ENCODE results near the gene DUXB. TPM values are rescaled to one million over a fixed set of nuclear protein-coding genes. Genes with fewer than 3 reads are reported as not detected.

Gene DUXB
- total and polyA plus RNA-seq, 8 donors = not detected

DNA sequence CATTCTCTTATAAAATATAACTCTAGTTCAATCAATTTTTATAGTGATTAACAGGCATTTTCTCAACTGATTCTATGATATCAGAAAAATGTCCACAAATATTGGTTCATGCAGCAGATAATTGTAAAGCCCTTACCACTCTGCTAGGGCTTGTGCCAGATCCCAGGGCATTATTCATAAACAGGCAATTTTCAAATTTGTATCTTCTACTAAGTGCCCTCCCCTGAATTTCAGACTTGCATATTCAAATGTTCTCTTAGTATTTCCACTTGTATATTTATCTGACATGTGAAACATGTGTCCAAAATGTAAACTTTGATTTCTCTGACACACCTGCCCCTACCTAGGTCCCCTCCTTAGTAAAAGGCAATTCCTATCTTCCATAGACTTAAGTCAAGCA is 33.8 kb downstream of the DUXB start:
- H3K27me3 ChIP-seq = no peaks in the 10 kb centered on the region
- DNase-seq = no peak
- H3K36me3 ChIP-seq = no peaks in the 10 kb centered on the region
- H3K27ac ChIP-seq = no peak overlapping the region
- TF ChIP-seq POLR2AphosphoS5 (IDR thresholded peaks at IDR 0.05) (no peak), EP300 (IDR thresholded peaks at IDR 0.05) (no peak), POLR2A (IDR thresholded peaks at IDR 0.05) (no peak)
- TF ChIP-seq, protein P1, sequence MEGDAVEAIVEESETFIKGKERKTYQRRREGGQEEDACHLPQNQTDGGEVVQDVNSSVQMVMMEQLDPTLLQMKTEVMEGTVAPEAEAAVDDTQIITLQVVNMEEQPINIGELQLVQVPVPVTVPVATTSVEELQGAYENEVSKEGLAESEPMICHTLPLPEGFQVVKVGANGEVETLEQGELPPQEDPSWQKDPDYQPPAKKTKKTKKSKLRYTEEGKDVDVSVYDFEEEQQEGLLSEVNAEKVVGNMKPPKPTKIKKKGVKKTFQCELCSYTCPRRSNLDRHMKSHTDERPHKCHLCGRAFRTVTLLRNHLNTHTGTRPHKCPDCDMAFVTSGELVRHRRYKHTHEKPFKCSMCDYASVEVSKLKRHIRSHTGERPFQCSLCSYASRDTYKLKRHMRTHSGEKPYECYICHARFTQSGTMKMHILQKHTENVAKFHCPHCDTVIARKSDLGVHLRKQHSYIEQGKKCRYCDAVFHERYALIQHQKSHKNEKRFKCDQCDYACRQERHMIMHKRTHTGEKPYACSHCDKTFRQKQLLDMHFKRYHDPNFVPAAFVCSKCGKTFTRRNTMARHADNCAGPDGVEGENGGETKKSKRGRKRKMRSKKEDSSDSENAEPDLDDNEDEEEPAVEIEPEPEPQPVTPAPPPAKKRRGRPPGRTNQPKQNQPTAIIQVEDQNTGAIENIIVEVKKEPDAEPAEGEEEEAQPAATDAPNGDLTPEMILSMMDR (IDR thresholded peaks at IDR 0.05) = no peak
- H3K9me3 ChIP-seq = no peaks in the 10 kb centered on the region
- no peaks in the 10 kb centered on the region for H3K4me1 ChIP-seq
- intact Hi-C loops (cut with DNase I; ENCODE audit: low total_unique reads) = no loop called here
- no peak overlapping the region for H3K4me3 ChIP-seq

DNA sequence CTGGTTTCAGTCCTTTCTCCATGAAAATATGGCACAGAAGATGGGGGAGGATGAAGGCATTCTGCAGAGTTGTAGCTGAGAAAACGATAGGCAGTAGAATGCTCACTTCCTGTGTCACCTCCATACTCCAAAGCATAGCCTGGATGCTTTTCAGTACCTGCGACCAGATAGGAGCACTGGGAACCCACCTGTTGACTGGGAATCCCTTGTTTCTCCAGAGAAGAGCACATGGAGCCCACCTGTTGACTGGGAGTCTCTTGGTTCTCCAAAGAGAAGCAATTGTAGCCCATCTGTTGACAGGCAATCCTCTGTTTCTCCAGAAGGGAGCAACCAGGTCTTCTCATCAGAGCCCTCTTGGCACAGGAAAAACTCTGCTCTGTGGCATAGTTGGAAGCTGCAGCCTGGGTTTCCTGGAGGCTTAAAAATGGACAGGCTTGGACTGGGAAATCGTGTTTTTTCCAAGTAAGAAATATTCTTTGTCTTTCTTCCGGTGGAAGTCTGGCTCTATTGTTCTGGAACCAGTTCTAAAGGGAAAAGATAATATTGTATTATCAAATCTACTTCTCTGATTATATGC is 40.4 kb downstream of the DUXB start:
- no peak for DNase-seq
- 39 to 66% (median 45%) methylated on average over 4 of the region's 4 CpGs for WGBS, 5 donors
- no peak for TF ChIP-seq POLR2AphosphoS5 (IDR thresholded peaks at IDR 0.05)
- no peak for TF ChIP-seq EP300 (IDR thresholded peaks at IDR 0.05)
- TF ChIP-seq POLR2A (IDR thresholded peaks at IDR 0.05) = no peak
- TF ChIP-seq, protein P1 (IDR thresholded peaks at IDR 0.05) = no peak
- intact Hi-C loops (cut with DNase I; ENCODE audit: low total_unique reads) = no loop called here
- no peaks in the 10 kb centered on the region for H3K27me3 ChIP-seq
- H3K4me3 ChIP-seq = no peak overlapping the region
- no peaks in the 10 kb centered on the region for H3K9me3 ChIP-seq
- H3K27ac ChIP-seq = no peak overlapping the region
- H3K4me1 ChIP-seq = peaks cover 0 to 15% (median 8%) of the 10 kb centered on the region in 4 donors
- peaks cover 20 to 62% (median 55%) of the 10 kb centered on the region in 4 donors for H3K36me3 ChIP-seq

DNA sequence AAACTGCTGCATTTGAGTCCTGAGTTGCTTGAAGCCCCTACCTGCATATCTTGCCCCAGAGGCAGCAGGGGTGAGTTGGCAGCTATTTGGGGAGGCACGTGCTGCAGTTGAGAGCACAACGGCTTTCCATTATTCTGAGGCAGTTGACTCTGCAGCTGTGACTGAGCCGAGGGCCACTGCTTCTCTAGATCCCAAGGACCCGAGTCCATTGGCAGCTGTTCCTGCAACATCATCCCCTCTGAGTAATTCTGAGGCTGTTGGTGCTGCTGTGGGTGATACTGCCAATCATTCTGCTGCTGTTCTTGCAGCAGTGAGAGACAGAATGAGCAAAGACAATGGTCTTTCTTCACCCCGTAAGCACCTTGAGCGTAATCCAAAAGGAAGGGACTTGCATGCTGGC is 40.9 kb downstream of the DUXB start:
- H3K27me3 ChIP-seq = no peaks in the 10 kb centered on the region
- DNase-seq = no peak
- 92 to 93% (median 92%) methylated on average over 6 of the region's 6 CpGs for WGBS, 5 donors
- intact Hi-C loops (cut with DNase I; ENCODE audit: low total_unique reads) = no loop called here
- H3K36me3 ChIP-seq = peaks cover 25 to 66% (median 60%) of the 10 kb centered on the region in 4 donors
- peaks cover 0 to 15% (median 8%) of the 10 kb centered on the region in 4 donors for H3K4me1 ChIP-seq
- no peak overlapping the region for H3K27ac ChIP-seq
- TF ChIP-seq EP300 (IDR thresholded peaks at IDR 0.05) (no peak), POLR2AphosphoS5 (IDR thresholded peaks at IDR 0.05) (no peak), POLR2A (IDR thresholded peaks at IDR 0.05) (no peak)
- TF ChIP-seq, protein P1 (IDR thresholded peaks at IDR 0.05) = no peak
- H3K9me3 ChIP-seq = no peaks in the 10 kb centered on the region
- no peak overlapping the region for H3K4me3 ChIP-seq

DNA sequence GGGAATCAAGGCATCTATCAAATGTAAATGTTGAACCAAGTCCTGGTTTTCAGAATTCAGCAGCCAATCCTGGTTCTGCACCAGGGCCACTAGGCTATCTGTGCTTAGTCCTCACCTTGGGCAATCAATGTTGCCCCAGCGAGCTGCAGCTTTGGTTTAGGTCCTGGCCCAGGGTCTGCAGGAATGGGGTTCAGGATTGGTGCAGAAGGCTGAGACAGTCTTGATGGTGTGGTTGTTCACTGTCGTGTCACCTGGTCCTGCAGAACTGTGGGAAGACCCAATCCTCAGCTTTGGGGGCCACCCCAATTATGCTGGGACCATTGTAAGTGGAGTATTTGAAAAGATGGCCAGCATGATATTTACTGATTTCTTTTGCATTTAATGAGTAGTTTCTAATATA is 43.1 kb downstream of the DUXB start:
- no peak for TF ChIP-seq POLR2A (IDR thresholded peaks at IDR 0.05)
- no peak for TF ChIP-seq EP300 (IDR thresholded peaks at IDR 0.05)
- Histone ChIP-seq H3K27ac (no peak overlapping the region), H3K4me1 (peaks cover 0 to 22% (median 17%) of the 10 kb centered on the region in 4 donors), H3K27me3 (no peaks in the 10 kb centered on the region), H3K36me3 (peaks cover 36 to 80% (median 73%) of the 10 kb centered on the region in 4 donors), H3K9me3 (no peaks in the 10 kb centered on the region), H3K4me3 (no peak overlapping the region)
- DNase-seq = no peak
- intact Hi-C loops (cut with DNase I; ENCODE audit: low total_unique reads) = no loop called here
- WGBS, 5 donors = 90 to 96% (median 92%) methylated on average over 2 of the region's 2 CpGs

DNA sequence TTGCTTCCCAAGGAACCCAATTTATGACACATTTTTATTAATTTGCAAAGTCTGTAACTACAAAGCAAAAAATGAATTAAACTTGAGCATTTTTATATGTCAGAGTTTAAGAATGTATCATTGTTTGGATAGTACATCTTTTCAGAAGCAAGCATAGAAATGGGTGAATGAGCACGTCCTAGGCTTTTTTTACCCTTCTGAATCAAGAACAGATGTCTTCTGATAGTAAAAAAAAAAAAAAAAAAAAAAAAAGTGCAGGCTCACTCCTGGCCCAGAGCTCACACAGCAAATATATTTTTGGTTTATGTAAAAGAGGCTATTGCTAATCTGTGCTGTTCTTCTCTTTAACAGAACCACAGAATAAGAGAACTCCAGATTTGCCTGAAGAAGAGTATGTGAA is 47.3 kb downstream of the DUXB start:
- no peak for TF ChIP-seq POLR2A (IDR thresholded peaks at IDR 0.05)
- no peak for TF ChIP-seq POLR2AphosphoS5 (IDR thresholded peaks at IDR 0.05)
- TF ChIP-seq, protein P1 (IDR thresholded peaks at IDR 0.05) = no peak
- no peak for TF ChIP-seq EP300 (IDR thresholded peaks at IDR 0.05)
- no peak overlapping the region for H3K4me3 ChIP-seq
- H3K36me3 ChIP-seq = peaks cover 36 to 50% (median 49%) of the 10 kb centered on the region in 4 donors
- H3K27ac ChIP-seq = no peak overlapping the region
- H3K9me3 ChIP-seq = no peaks in the 10 kb centered on the region
- DNase-seq = no peak
- peaks cover 18 to 51% (median 39%) of the 10 kb centered on the region in 4 donors for H3K4me1 ChIP-seq
- intact Hi-C loops (cut with DNase I; ENCODE audit: low total_unique reads) = loop anchor here (5.0 kb wide), 1 partner anchor 113 kb away; no protein-coding TSS in a partner anchor
- WGBS, 5 donors = 49 to 72% (median 62%) methylated on average over 1 of the region's 1 CpG
- no peaks in the 10 kb centered on the region for H3K27me3 ChIP-seq

Measured in stomach (tissue), 9 donors.